ENCODE results near the gene PABPC1L2B.
"Not testable (repeated sequence)": the region's sequence is repeated elsewhere in the genome, so short reads cannot be mapped to it uniquely, and the experiment has no call there.

The PABPC1L2B gene

GRCh38 chrX:73002733-73003132 lies at the start of gene PABPC1L2B:
Gene PABPC1L2B, plus strand, starts transcription at chrX:73002939. Its CDS starts 704 bp downstream, at chrX:73003643.
- DNase-seq (ENCODE audit: low read depth in 1 of 2, low spot score in 1 of 2): not testable (repeated sequence)

GRCh38 chrX:72959971-72960370 lies 42.8 kb upstream of the PABPC1L2B start:
- not testable (repeated sequence) for DNase-seq (ENCODE audit: low read depth in 1 of 2, low spot score in 1 of 2)

- not testable (repeated sequence) for DNase-seq (ENCODE audit: low read depth in 1 of 2, low spot score in 1 of 2)
These were observed 30.9 kb upstream of the PABPC1L2B start for GRCh38 chrX:72971859-72972258.

GRCh38 chrX:72974885-72975284 lies 27.9 kb upstream of the PABPC1L2B start:
- not testable (repeated sequence) for DNase-seq (ENCODE audit: low read depth in 1 of 2, low spot score in 1 of 2)

GRCh38 chrX:72980894-72981469 lies 21.8 kb upstream of the PABPC1L2B start:
- DNase-seq (ENCODE audit: low read depth in 1 of 2, low spot score in 1 of 2): not testable (repeated sequence)

- not testable (repeated sequence) for DNase-seq (ENCODE audit: low read depth in 1 of 2, low spot score in 1 of 2)
These were observed 1.3 kb downstream of the PABPC1L2B start for GRCh38 chrX:73004032-73004431.

- no peak for DNase-seq (ENCODE audit: low read depth in 1 of 2, low spot score in 1 of 2)
These were observed 18.8 kb downstream of the PABPC1L2B start for GRCh38 chrX:73021361-73022092.

GRCh38 chrX:73022093-73022445 lies 19.3 kb downstream of the PABPC1L2B start:
- DNase-seq (ENCODE audit: low read depth in 1 of 2, low spot score in 1 of 2): not testable (repeated sequence)

- no peak for DNase-seq (ENCODE audit: low read depth in 1 of 2, low spot score in 1 of 2)
These were observed 26.1 kb downstream of the PABPC1L2B start for GRCh38 chrX:73028876-73029275.

All from activated T-helper 1 cell treated with anti-CD3 and anti-CD28 coated beads, Interleukin-2, amount 50 U/mL, for 16 hours (primary cell).